Amniotic stem cell (primary cell): ENCODE measurements around the gene TGFB2.

ENCODE experiments used
- DNase-seq: peaks from one replicate; lab custom pipeline; 2025; lab: John Stamatoyannopoulos, UW

TGFB2 gene

DNA sequence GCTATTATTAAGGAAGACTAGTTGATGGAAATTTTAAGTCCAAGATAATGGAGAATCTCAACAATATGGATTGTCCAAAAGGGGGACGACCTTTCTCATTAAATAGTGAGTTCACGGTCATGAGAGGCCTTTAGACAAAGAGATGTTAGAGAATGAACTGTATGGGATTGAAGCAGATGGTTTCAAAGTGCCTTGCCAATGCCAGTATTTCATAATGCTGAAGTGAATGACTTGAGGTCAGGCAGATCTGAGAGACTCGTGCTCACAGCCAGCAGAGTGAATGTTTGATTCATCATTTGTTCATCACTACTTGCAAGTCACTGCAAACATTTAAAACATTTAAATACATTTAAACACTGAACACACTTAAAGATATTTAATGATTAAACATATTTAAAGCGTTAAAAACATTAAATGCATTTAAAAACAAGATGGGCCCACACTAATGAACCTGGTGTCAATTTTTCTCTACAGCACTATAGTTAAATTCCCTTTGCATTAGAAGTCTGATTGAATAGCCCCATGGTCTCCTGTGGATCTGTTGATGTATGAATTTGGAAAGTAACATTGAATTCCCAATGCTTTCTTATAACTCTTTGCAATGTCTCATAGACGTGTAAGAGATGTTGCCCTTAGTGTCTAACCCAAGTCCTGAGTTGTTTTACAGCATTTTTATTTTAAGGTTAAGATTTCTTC, 80.7 kb downstream of the TGFB2 start:
- no peak for DNase-seq

DNA sequence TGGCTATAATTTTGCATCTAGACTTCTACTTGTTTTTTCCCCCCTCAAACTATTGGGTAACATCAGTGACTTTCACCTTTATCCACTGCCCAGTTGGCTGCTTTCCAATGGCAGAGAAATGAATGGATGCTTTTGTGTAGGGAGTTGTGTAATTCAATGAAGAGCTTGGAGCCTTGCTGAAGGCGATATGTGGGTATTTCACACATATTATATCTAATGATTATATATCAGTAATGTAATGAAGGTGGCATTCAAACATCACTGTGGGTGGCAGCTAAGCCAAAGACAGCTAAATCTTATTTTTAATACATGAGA, 81.2 kb downstream of the TGFB2 start:
- DNase-seq = no peak

DNA sequence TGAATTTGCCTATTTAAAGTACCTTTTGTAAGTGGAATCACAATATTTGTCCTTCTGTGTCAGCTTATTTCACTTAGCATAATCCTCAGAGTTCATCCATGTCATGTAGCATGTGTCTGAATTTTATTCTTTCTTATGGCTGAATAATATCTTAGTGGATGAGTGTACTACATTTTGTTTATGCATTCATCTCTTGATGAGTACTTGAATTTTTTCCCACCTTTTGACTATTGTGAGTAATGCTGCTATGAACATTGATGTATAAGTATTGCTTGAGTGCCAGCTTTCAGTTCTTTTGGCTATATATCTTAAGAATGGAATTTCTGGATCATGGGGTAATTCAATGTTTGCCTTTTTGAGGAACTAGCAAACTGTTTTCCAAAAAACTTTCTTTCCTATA, 84.2 kb downstream of the TGFB2 start:
- no peak for DNase-seq

DNA sequence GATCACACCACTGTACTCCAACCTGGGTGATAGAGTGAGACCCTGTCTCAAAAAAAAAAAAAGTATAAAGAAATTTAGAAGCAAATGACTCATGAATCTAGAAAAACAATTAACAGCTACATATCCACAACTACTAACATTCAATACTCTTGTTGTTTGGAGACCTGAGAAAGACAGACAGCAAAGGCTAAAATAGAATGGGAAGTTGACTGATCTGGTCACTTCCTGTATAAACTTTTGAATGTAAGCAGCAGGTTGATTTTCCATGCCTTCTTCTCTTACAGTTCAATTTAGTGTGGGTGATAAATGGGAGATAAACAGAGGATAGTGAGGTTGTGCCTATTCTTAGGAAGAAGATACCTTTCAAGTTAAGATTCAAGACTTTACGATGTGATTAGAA, 85.2 kb downstream of the TGFB2 start:
- DNase-seq = no peak

DNA sequence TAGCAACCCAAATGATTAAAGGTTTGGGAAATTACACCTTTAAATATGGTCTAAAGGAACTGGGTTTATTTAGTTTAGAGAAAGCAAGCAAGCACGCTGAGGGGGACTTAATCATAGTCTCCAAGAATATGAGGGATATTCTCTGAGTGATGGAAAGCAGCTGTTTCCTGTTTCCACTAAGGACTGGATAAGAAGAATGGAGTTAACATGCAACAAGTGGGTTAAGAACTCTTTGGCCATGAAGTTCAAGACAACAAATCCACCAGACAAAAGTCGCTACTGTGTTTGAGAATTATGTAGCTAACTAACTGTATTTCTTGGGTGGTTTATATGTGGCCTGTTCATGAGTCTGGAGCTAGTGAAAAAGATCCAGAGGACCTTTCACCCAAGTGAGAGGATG, 85.7 kb downstream of the TGFB2 start:
- no peak for DNase-seq

DNA sequence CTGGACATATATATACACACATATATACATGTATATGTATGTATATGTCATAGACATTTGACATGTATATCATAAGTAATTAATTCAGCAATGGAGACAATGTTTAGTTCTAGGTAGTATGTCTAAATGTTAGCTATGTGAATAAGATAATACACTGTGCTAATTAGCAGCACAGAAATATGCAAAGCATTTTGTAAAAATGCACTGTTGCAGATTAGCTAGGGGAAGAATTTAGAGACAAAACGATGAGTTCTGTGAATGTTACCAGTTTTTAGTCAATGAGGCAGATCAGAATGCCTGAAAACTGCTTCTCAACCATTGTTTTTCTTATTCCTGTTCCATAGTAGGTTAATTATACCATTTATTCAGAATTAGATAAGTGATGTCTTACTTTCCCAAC, 86.3 kb downstream of the TGFB2 start:
- DNase-seq = no peak

DNA sequence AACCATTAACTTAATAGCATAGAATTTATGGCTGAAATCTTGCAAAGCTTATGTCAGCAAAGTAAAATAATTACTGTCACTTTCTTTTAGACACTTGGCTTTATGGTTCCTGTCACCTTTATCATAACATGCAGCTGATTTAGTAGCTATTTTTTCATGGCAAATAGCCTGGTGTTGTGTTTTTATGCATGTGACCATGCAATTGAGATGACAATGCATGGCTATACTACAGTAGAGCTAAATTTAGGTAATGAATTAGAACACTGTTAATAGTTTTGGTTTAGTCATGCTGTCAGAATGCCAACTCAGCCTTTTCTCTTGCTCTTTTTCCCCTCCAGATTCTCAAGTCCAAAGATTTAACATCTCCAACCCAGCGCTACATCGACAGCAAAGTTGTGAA, 88.6 kb downstream of the TGFB2 start:
- no peak for DNase-seq

DNA sequence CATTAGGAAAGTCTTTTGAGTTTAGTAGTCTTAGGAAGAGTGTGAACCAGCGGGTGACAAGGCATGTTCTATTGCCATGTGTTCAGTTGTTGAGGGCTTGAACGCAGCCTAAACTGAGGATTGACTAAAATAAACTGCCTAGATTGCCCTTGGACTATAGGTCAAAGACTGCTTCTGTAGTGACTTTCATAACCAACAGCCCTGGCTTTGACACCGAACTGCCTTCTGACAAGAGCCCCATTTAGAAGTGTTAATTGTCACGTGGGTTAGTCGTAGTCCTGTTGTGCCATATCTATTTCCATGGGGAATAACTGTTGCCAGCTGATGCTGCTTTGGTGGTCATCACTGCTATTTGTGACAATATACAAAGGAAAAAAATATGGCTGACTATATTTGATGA, 90.4 kb downstream of the TGFB2 start:
- DNase-seq = no peak

DNA sequence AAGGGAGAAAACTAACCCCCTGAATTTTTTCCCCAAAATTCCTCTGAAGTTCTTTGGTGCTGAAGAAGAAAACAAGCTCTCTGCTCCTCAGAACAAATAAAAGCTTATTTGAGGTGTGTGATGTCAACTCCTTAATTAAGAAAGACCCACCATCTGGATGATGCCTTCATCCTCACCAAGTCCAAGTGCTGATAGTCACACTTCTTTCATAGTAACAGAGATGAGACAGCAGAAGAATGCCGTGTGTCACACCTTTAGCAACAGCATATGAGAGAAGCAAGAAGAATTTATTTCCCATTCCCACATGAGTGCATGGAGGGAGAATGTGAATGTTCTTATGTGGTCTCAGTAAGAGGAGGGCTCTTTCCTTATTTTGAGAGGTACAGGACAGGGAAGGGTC, 91.2 kb downstream of the TGFB2 start:
- DNase-seq = no peak

DNA sequence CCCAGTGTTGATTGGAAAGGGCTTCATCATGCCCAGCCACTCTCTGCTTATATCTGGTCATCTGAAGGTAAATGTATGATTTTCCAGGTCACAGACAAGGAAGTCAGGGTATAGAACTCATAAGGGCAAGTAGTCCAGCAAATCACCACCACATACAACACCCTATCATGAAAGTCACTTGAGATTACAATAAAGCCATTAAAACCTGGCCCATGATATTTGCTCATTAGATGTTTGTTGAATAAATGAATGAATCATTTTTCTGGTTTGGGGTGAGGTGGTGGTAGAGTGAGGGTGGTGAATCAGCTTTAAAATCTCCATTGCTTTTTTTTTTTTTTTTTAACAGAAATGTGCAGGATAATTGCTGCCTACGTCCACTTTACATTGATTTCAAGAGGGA, 91.9 kb downstream of the TGFB2 start:
- no peak for DNase-seq

DNA sequence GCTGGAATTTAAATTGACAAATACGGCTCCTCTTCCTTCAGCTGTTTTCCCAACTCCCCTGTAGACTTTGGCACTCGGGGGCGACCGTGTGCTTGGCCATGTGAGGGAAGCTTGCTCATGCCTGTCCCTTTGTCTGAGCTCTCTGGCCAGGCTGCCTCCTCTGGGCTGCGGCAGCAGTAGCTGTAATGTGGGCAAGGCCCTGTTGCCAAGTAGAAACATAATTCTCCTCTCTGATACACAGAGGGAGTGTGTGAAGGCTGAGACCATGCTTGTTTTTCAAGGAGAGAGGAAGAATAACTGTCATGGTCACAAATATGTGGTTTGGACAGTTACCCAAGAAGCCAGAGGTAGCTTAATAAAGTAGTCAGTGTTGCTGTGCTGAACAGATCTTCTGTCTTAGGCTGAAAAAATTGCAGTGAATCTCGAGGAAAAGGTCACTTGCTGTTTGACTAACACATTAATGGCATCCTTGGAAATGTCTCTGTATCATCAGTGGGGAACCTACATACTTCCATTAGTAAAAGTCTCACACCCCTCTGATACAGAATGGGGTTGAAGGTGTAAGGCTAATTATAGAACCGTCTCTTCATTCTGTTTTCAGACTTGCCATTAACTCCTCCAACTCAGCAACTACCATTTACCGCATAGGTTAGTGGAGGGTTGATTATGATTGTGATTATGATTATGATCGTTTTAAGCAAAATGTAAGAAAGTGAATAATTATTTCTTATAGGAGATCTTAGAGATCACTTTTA, 94.6 kb downstream of the TGFB2 start:
- DNase-seq = no peak

DNA sequence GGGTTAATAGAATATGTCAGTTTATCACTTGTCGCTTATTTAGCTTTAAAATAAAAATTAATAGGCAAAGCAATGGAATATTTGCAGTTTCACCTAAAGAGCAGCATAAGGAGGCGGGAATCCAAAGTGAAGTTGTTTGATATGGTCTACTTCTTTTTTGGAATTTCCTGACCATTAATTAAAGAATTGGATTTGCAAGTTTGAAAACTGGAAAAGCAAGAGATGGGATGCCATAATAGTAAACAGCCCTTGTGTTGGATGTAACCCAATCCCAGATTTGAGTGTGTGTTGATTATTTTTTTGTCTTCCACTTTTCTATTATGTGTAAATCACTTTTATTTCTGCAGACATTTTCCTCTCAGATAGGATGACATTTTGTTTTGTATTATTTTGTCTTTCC, 98.1 kb downstream of the TGFB2 start:
- DNase-seq = no peak

DNA sequence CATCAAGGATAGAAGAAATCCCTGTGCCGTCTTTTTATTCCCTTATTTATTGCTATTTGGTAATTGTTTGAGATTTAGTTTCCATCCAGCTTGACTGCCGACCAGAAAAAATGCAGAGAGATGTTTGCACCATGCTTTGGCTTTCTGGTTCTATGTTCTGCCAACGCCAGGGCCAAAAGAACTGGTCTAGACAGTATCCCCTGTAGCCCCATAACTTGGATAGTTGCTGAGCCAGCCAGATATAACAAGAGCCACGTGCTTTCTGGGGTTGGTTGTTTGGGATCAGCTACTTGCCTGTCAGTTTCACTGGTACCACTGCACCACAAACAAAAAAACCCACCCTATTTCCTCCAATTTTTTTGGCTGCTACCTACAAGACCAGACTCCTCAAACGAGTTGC, 99.0 kb downstream of the TGFB2 start:
- no peak for DNase-seq

DNA sequence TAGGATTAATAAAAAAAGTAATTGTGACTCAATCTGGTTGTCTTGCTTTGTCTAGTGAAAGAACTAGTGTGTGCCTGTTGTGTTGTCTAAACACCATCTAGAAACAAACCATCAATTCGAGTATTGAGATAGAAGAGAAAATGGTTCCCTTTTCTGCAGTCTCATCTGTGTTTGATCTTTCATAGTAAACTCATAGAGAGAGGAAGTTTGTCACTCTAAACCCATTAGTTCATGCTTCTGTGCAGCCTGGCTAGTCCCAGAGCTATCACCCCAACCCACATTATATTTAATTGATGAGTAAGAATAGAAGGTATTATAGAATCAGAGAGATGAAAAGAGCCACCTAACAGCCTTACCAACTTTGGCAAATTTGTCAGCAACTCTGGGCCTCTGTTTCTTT, 99.5 kb downstream of the TGFB2 start:
- DNase-seq = no peak

DNA sequence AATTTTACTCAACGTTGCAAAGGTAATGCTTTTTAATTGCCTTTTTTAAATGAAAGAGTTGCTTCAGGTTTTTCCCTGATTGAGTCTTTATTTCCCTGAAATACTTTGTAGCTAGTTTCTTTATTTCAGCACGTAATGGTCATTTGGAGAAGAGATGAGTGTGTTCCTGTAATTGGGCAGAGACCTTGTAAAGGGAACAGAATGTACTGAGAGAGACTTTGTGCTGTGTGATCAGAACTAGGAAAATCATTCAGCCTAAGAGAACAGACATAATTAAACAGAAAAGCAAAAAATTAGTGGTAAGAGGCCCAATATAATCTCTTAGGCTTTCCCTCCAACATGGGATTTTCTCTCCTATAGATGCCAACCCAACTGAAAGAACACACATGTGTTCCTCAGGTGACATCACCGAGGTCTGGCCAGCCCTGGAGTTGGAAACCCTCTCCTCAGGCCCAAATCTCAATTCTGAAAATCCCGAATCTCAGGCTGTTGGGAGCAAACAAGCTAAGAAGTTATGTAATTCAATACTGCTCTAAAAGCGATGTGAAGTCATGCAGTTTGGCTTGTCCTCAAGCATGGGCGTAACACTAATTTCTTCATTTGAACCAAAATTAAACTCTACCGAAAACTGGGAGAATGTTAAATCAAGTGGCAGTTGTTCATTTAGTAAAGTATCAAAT, 102.0 kb downstream of the TGFB2 start:
- DNase-seq = no peak

DNA sequence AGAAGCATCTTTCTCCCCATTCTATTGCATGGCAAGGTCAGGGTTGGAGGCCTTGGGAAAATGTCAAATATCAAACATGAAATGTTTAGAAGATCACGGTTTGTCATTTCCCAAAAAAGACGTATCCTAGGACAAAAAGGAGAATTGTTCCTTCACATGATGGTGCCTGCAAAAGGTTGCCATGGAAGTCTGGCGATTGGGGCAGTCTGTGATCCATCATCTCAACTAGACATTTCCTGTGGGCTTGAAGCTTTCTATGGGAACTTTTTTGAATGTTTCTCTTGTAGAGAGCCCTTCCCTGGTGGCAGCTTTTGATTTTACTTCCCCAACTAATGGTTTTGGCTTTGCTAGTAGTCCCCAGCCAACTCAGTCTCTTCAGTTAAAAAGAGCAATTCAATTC, 106.3 kb downstream of the TGFB2 start:
- DNase-seq = no peak

DNA sequence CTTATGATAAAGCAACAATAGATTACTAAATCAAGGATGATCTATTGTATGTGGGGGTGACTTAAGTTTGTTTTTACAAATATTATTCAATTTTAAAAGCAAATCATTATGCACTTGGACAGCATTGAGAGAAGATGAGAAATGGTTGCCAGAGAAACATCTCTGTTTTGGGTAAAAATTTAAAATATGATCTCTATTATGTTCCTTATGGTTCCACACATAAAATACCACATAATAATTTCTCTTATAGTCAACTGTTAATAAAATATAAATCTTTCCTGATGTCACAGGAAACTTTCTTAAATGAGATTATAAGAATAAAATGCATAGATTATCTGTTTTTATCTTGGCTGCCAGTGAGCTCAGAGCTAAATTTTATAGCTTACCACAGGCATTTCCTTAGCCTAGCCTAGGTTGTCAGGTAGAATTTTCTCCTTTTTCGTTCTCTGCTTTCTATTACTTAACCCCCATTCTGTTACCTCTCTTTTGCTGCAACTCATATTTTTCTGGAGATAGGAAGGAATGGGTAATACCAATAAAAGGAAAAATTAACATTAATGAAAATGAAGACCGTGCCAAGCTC, 109.7 kb downstream of the TGFB2 start:
- DNase-seq = no peak

DNA sequence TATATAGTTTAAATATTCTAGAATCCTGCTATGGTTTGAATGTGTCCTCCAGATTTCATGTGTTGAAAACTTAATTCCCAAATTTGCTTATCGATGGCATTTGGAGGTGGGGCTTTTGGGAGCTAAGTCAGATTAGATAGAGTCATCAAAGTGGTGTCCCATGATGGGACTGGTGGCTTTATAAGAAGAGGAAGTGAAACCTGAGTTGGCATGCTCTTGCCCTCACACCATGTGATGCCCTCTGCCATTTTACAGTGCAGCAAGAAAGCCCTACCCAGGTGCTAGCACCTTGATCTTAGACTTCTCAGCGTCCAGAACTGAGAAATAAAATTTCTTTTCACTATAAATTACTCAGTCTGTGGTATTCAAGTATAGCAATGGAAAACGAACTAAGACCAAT, 111.3 kb downstream of the TGFB2 start:
- DNase-seq = no peak

DNA sequence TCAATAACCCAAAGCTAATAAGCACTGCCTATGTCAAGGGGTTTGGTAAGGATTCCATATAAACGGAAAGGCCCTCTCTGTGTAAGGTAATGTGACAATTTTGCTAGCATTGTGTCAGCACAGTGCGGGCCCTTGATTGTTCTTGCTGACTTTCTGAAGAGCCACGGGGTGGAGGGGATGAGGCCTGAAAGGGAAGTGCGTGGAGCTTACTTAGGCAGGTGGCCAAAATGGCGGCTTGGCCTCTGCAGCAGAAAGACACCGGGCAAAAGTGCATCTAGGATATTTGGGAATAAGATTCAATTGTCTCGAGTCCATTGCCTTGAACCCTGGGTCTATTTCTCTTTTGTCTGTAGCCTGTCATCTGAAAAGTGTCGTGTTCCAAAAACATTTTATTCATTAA, 114.3 kb downstream of the TGFB2 start:
- no peak for DNase-seq

DNA sequence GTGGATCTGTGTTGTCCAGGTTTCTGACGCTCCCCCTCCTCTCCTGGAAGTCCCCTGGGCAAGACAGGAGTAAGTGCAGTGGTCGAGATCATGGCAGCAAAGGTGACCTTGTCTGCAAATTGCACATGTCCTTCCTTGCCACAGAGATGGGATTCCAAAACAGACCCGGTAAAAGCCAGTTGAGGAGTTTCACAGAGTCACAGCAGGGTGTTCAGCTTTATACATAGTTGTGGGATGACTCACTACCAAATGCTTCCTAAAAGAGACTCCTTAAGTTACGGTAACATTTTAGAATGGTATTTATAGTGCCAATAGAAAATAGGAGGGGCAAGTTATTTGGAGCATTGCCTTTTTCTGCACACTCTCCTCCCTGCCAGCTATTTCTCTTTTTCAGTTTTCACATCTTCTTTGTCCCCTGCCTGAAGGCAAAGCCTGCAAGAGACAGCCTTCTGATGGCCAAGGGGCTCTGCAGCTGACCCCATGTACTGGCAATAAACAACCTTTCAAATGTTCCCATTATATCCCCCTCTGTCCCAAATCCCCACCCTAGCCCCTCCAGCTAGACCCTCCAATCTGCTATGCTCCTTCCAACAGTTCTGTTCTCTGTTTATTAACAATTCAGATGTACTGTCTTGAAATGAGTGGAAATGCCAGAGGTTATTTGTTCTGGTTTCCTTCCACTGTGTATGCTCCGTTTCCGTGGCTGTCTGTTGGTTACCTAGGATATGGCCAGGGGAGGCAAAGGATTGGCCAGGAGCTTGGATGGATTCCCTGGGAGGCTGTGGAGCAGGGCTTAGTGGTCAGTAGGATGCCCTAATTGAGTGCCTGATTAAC, 115.0 kb downstream of the TGFB2 start:
- DNase-seq = peak; percentile 46

DNA sequence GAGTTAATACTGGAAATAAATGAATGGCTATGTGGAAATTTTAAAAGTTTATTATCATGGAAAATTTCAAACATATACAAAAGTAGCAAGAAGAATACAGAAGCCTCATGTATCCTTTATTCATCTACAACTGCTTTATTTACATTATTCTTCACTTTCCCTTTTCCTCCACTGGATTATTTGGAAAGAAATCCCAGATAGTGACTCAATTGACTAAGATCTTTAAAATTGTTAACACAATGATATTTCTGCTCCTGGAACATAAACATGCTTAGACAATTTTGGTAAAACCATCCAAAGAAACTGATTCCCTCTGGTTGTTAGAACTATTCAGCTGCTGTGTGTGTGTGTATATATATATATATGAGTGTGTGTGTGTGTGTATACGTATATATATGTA, 116.2 kb downstream of the TGFB2 start:
- no peak for DNase-seq

DNA sequence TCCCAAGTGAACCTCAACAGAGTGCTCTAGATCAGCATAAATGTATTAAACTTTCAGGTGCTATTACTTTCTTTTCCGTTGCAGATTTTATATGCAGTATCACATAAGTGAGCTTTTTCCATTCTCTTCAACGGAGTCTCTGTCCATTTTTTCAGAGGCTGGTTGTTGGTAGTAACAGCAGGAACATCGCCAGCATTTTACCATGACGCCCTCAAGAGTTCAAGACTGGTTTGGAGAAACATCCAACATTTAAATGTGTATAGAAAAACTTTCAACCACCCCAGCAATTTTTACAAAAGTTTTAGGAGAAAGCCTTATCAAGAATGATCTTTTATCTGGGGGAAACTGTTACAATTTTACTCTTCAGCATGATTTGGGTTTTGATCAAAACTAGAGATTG, 117.0 kb downstream of the TGFB2 start:
- no peak for DNase-seq
